ENCODE results near the gene SMAP1.

SMAP1 gene

GRCh38 chr6:70903665-70904452, 236.2 kb downstream of the SMAP1 start:
- DNase-seq, result no peak

- DNase-seq, result no peak
Observed at GRCh38 chr6:70905742-70906141, 238.1 kb downstream of the SMAP1 start.
